Naive B cell (primary cell): ENCODE results near the gene SLC49A3. TPM values are rescaled to one million over a fixed set of nuclear protein-coding genes. Genes with fewer than 3 reads are reported as not detected.
"Not testable (repeated sequence)": the region's sequence is repeated elsewhere in the genome, so short reads cannot be mapped to it uniquely, and the experiment has no call there.

Experiments
- ATAC-seq, 2 donors: fragments of 150-1000 bp; cut with Tn5 transposase; 2 replicates each; pipeline ENCODE4 v1.10.0; 2021; ENCODE audit warnings: low read depth in 2 of 2, mild to moderate bottlenecking in 2 of 2, moderate library complexity in 2 of 2
- DNase-seq: peaks from one replicate; pipeline ENCODE4 v3.0.0; 2022
- H3K27ac Mint-ChIP-seq, 6 donors: one replicate each; pipeline ENCODE4 v1.8.0; 2020 to 2022; ENCODE audit warnings: mild to moderate bottlenecking in 6 of 6, mixed read lengths in 6 of 6, moderate library complexity in 5 of 6, inconsistent platforms in 2 of 6
- H3K27me3 Mint-ChIP-seq, 3 donors: one replicate each; pipeline ENCODE4 v1.8.0; 2021 to 2022; ENCODE audit warnings: mixed read lengths in 3 of 3, mild to moderate bottlenecking in 1 of 3
- H3K36me3 Mint-ChIP-seq, 2 donors: one replicate each; pipeline ENCODE4 v1.8.0; 2020 to 2022; ENCODE audit warnings: mixed read lengths in 2 of 2, inconsistent platforms in 1 of 2, mild to moderate bottlenecking in 1 of 2
- H3K4me1 Mint-ChIP-seq, 3 donors: one replicate each; pipeline ENCODE4 v1.8.0; 2020 to 2022; ENCODE audit warnings: mixed read lengths in 3 of 3, inconsistent platforms in 1 of 3, mild to moderate bottlenecking in 1 of 3, moderate library complexity in 1 of 3
- H3K4me3 Mint-ChIP-seq, 8 donors: one replicate each; pipeline ENCODE4 v1.8.0; 2020 to 2022; ENCODE audit warnings: mild to moderate bottlenecking in 8 of 8, mixed read lengths in 8 of 8, moderate library complexity in 8 of 8, inconsistent platforms in 2 of 8
- H3K9me3 Mint-ChIP-seq, 7 donors: one replicate each; pipeline ENCODE4 v1.8.0; 2020 to 2022; ENCODE audit warnings: mixed read lengths in 7 of 7, mild to moderate bottlenecking in 5 of 7, inconsistent platforms in 2 of 7, moderate library complexity in 1 of 7
- polyA plus RNA-seq, 6 donors: library from polyadenylated mRNA; unstranded; fragments of 300-500 nt; fragmentation: Illumina TruSeq; gene quantifications; one replicate each; pipeline ENCODE4 v1.2.3, GENCODE V29; 2021; ENCODE audit warnings: low read depth in 6 of 6

SLC49A3 gene
- polyA plus RNA-seq, 6 donors from 2014 or later: 0.22 to 0.54 (median 0.43) TPM; not detected in 3

GRCh38 chr4:714087-714486 lies 25.1 kb upstream of the SLC49A3 start:
- no peaks in the 10 kb centered on the region for H3K9me3 Mint-ChIP-seq
- no peak for ATAC-seq
- H3K4me1 Mint-ChIP-seq: peaks cover 32 to 48% (median 35%) of the 10 kb centered on the region in 3 donors
- peaks cover 0 to under 1% of the 10 kb centered on the region in 2 donors for H3K36me3 Mint-ChIP-seq
- peak overlapping the region in 1 of 8 donors; percentile 21 for H3K4me3 Mint-ChIP-seq
- H3K27me3 Mint-ChIP-seq: no peaks in the 10 kb centered on the region
- no peak overlapping the region for H3K27ac Mint-ChIP-seq
- no peak for DNase-seq

GRCh38 chr4:712916-713632 lies 24.1 kb upstream of the SLC49A3 start:
- ATAC-seq: no peak
- DNase-seq: no peak
- H3K4me3 Mint-ChIP-seq: peak overlapping the region in 1 of 8 donors; percentile 6
- H3K4me1 Mint-ChIP-seq: peaks cover 38 to 53% (median 44%) of the 10 kb centered on the region in 3 donors
- H3K27ac Mint-ChIP-seq: peak overlapping the region in 1 of 6 donors; percentile 64
- no peaks in the 10 kb centered on the region for H3K36me3 Mint-ChIP-seq
- H3K27me3 Mint-ChIP-seq: no peaks in the 10 kb centered on the region
- H3K9me3 Mint-ChIP-seq: no peaks in the 10 kb centered on the region

- Mint-ChIP-seq H3K4me3 (no peak overlapping the region), H3K27me3 (no peaks in the 10 kb centered on the region), H3K27ac (no peak overlapping the region), H3K4me1 (peaks cover 31 to 50% (median 39%) of the 10 kb centered on the region in 3 donors), H3K36me3 (no peaks in the 10 kb centered on the region), H3K9me3 (no peaks in the 10 kb centered on the region)
- no peak for DNase-seq
- ATAC-seq: no peak
Observed at GRCh38 chr4:712093-712492, 23.1 kb upstream of the SLC49A3 start.

- peaks cover 28 to 54% (median 38%) of the 10 kb centered on the region in 3 donors for H3K4me1 Mint-ChIP-seq
- DNase-seq (no peak), ATAC-seq (no peak)
- peak overlapping the region in 1 of 8 donors; percentile 34 for H3K4me3 Mint-ChIP-seq
- no peaks in the 10 kb centered on the region for H3K27me3 Mint-ChIP-seq
- no peaks in the 10 kb centered on the region for H3K9me3 Mint-ChIP-seq
- H3K36me3 Mint-ChIP-seq: no peaks in the 10 kb centered on the region
- peak overlapping the region in 1 of 6 donors; percentile 21 for H3K27ac Mint-ChIP-seq
Observed at GRCh38 chr4:710916-711315, 22.0 kb upstream of the SLC49A3 start.

DNA sequence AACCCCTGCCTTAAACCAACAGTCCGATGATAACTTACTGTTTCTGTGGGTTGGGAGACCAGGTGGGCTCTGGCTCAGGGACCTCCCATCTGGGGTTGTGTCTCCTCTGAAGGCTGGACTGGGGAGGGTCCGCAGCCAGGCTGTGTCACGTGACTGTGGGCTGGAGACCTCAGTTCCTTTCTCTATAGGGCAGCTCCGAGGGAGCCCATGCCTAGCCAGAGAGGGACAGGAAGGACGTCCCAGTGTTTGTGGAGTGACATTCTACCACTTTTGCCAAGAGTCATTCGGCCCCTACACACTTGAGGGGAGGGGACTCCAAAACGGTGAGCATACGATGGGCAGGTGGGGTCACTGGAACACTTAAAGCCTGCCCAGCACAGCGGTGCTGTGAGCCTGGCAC lies 21.2 kb upstream of the SLC49A3 start:
- DNase-seq (no peak), ATAC-seq (no peak)
- no peaks in the 10 kb centered on the region for H3K9me3 Mint-ChIP-seq
- no peaks in the 10 kb centered on the region for H3K27me3 Mint-ChIP-seq
- peaks cover 30 to 55% (median 36%) of the 10 kb centered on the region in 3 donors for H3K4me1 Mint-ChIP-seq
- H3K36me3 Mint-ChIP-seq: no peaks in the 10 kb centered on the region
- peak overlapping the region in 4 of 8 donors; percentile 34 to 76 (median 64) for H3K4me3 Mint-ChIP-seq
- H3K27ac Mint-ChIP-seq: no peak overlapping the region

GRCh38 chr4:709348-709747 lies 20.4 kb upstream of the SLC49A3 start:
- H3K36me3 Mint-ChIP-seq: no peaks in the 10 kb centered on the region
- peak overlapping the region in 3 of 8 donors; percentile 66 to 80 (median 74) for H3K4me3 Mint-ChIP-seq
- H3K27ac Mint-ChIP-seq: peak overlapping the region in 1 of 6 donors; percentile 8
- no peaks in the 10 kb centered on the region for H3K9me3 Mint-ChIP-seq
- H3K27me3 Mint-ChIP-seq: no peaks in the 10 kb centered on the region
- DNase-seq (no peak), ATAC-seq (no peak)
- H3K4me1 Mint-ChIP-seq: peaks cover 27 to 50% (median 33%) of the 10 kb centered on the region in 3 donors

DNA sequence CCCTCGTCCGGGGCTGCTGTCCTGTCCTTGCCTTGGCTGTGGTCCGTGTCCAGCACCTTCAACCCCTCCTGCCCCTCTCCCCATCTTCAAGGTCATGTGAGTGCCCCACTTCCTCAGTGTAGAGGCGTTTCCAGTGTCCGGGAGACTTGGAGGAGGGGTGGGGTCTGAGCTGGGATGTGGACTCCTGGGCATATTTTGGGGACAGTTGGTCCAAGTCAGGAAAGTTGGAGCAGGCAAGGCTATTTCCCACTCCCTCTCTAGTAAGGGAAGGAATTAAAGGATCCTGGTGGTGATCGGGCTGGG lies 19.6 kb upstream of the SLC49A3 start:
- Mint-ChIP-seq H3K36me3 (no peaks in the 10 kb centered on the region), H3K4me3 (peak overlapping the region in 1 of 8 donors; percentile 68), H3K27me3 (no peaks in the 10 kb centered on the region), H3K9me3 (no peaks in the 10 kb centered on the region), H3K27ac (no peak overlapping the region), H3K4me1 (peaks cover 26 to 48% (median 33%) of the 10 kb centered on the region in 3 donors)
- no peak for DNase-seq
- no peak for ATAC-seq

DNA sequence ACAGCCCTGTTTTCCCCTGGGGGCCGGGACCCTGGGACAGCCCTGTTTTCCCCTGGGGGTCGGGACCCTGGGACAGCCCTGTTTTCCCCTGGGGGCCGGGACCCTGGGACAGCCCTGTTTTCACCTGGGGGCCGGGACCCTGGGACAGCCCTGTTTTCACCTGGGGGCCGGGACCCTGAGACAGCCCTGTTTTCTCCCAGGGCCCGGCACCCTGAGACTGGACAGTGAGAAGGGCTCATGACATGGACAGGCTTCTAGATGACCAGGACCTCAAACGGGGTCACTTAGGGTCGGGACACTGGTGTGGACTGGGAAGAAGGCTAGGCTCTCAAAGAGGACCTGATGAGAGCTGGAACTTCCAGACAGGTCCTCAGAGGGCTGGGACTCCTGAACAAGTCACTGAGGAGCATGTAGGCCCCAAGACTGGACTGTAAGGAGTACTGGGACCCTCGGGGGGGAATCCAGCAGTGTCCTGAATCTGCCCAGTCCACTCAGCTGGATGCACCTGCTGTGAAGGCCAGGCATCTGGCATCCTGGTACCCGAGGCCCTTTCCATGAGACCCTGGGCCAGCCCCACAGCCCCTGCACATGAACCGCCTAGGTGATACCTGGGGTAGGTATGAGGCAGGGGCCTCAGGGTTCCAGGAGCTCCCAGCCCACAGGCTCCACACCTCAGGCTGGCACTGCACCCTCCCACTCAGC lies 19.1 kb upstream of the SLC49A3 start:
- DNase-seq: no peak
- no peaks in the 10 kb centered on the region for H3K27me3 Mint-ChIP-seq
- peaks cover 26 to 46% (median 30%) of the 10 kb centered on the region in 3 donors for H3K4me1 Mint-ChIP-seq
- no peaks in the 10 kb centered on the region for H3K9me3 Mint-ChIP-seq
- ATAC-seq: no peak
- H3K27ac Mint-ChIP-seq: peak overlapping the region in 2 of 6 donors; percentile 11 to 42
- H3K36me3 Mint-ChIP-seq: no peaks in the 10 kb centered on the region
- H3K4me3 Mint-ChIP-seq: peak overlapping the region in 5 of 8 donors; percentile 24 to 80 (median 40)

GRCh38 chr4:706834-707598 lies 18.1 kb upstream of the SLC49A3 start:
- H3K4me1 Mint-ChIP-seq: peaks cover 24 to 38% (median 26%) of the 10 kb centered on the region in 3 donors
- peak overlapping the region in 1 of 6 donors; percentile 53 for H3K27ac Mint-ChIP-seq
- DNase-seq (no peak), ATAC-seq (no peak)
- H3K4me3 Mint-ChIP-seq: peak overlapping the region in 2 of 8 donors; percentile 24 to 51
- H3K36me3 Mint-ChIP-seq: no peaks in the 10 kb centered on the region
- no peaks in the 10 kb centered on the region for H3K9me3 Mint-ChIP-seq
- H3K27me3 Mint-ChIP-seq: no peaks in the 10 kb centered on the region

DNA sequence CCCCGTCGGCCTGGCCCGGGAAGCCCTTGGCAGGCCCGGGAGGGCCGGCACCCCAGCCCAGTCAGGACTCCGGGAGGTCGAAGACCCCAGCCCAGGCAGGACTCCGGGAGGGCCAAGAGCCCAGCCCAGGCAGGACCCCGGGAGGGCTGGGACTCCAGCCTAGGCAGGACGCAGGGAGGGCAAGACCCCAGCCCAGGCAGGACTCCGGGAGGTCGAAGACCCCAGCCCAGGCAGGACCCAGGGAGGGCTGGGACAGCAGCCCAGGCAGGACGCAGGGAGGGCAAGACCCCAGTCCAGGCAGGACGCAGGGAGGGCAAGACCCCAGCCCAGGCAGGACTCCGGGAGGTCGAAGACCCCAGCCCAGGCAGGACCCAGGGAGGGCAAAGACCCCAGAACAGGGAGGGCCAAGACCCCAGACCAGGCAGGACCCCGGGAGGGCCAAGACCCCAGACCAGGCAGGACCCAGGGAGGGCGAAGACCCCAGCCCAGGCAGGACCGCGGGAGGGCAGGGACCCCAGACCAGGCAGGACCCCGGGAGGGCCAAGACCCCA lies 17.2 kb upstream of the SLC49A3 start:
- H3K9me3 Mint-ChIP-seq, H3K27me3 Mint-ChIP-seq, H3K36me3 Mint-ChIP-seq, ATAC-seq, DNase-seq, H3K27ac Mint-ChIP-seq: not testable (repeated sequence)
- Mint-ChIP-seq H3K4me3 (peak overlapping the region in 1 of 8 donors; percentile 77), H3K4me1 (peaks cover 24 to 38% (median 26%) of the 10 kb centered on the region in 3 donors)

- Mint-ChIP-seq H3K4me3 (peak within 1 kb of the TSS; percentile 77 to 89 (median 86)), H3K9me3 (no peaks in the 10 kb centered on the region), H3K4me1 (peaks cover 27 to 35% (median 31%) of the 10 kb centered on the region in 3 donors), H3K36me3 (no peaks in the 10 kb centered on the region), H3K27ac (peak within 1 kb of the TSS in 4 of 6 donors; percentile 60 to 92 (median 82)), H3K27me3 (no peaks in the 10 kb centered on the region)
- ATAC-seq (peak; percentile 93 to 95), DNase-seq (peak; percentile 93)
Observed at GRCh38 chr4:705278-706082, 16.5 kb upstream of the SLC49A3 start, which contains the start of gene PCGF3. Gene PCGF3 (plus strand): TSS chr4:705832. CDS start chr4:733681, 27,849 bp downstream.

- Mint-ChIP-seq H3K27ac (peak overlapping the region in 2 of 6 donors; percentile 51 to 85), H3K4me1 (peaks cover 26 to 30% (median 27%) of the 10 kb centered on the region in 3 donors), H3K4me3 (peak overlapping the region; percentile 77 to 89 (median 86)), H3K36me3 (no peaks in the 10 kb centered on the region), H3K27me3 (no peaks in the 10 kb centered on the region), H3K9me3 (no peaks in the 10 kb centered on the region)
- DNase-seq (no peak), ATAC-seq (no peak)
Observed at GRCh38 chr4:704971-705277, 16.0 kb upstream of the SLC49A3 start.
